Measurements from ENCODE around the gene KRT6C.
A peak's percentile ranks its signal among the peaks of the same experiment; 100 is the strongest.
"Not testable (repeated sequence)": the region's sequence is repeated elsewhere in the genome, so short reads cannot be mapped to it uniquely, and the experiment has no call there.

Gene KRT6C

DNA sequence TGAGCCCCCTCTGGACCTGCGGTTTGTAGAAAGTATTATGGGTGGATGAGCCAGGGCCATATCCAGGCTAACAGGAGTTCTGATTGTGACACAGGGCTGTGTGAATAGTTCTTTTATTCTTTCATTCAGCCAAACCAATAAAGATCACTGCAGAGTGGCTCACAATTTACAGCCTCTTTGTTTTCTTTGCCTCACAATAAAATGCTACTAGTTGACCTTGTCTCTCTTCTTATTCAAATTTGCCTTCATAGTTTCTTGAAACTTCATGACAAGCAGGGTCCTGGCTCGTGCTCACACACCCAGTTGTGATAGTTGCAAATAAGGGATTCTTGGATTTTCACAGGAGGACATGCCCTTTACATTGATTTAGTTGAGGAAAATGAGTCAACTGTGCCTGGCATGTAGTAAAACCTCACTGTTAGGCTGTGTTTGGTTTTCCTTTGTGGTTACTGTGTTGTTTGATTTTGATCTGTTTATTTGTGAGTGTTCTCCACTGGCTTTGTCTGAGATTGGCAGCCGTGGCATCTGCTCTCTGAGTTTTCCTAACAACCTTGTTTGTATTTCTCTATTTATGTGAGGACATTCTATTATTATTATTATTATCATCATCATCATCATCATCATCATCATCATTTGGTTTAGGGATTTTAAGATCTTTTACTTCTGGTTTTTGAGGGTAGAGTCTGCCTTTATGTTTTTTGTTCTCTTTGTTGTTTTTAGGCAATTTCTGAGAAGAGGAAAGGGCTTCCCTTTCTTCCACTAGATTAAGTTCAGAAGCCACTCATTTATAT, 19.0 kb downstream of the KRT6C start:
- DNase-seq = no peak

- no peak for DNase-seq
These were observed 21.5 kb downstream of the KRT6C start, which contains the start of gene KRT6B for GRCh38 chr12:52452101-52452500. Gene KRT6B (minus strand): TSS chr12:52452146. CDS start chr12:52452078, 68 bp downstream.

GRCh38 chr12:52448228-52448627, 25.4 kb downstream of the KRT6C start:
- DNase-seq = no peak

- not testable (repeated sequence) for DNase-seq
These were observed 26.4 kb downstream of the KRT6C start for GRCh38 chr12:52447196-52447595.

DNA sequence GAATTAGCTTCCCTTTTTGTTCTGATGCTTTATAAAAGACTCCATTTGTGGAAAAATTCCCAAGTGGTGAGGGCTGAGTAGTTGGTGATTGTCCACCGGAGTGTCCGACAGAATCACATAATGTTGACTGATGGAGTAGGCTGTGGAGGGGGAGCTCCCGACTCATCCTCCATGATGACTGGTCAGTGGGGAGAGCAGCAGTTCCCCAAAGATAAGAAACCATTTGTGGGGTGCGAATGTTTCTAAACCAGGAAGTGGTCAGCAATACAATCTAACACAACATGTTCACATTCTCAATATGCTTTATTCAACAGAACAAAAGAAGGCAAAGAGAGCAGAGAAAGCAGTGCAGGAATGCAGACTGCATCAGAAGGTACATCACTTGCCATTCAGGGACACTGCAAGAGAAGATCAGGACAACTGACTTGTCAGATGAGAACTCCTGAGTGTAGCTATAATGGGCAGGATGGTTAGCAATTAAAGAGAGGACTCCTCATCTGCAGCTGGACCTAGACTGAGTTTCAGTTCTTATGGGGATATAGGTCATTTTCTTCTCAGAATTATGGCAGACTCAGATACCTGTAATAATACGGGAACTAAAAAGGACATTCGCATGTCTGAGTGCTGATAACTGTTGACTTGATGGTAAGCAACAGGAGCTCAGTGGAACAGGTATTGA, 27.1 kb downstream of the KRT6C start:
- DNase-seq = no peak

DNA sequence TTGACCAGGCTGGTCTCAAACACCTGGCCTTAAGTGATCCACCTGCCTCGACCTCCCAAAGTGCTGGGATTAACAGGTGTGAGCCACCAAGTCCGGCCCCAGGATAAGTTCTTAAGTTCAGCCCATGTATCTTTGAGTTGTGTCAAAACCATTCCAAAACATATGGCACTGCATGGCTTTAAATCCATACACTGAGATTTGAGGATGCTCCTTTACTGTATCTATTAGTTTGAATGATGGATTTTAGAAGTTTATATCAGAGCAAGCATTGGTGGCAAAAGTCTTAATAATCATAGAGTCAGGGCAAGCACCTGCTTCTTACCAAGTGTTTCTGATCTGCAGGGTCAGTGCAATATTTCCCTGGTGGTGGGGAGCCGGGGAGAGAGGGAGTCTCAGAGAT, 27.7 kb downstream of the KRT6C start:
- no peak for DNase-seq

GRCh38 chr12:52444647-52445595, 28.7 kb downstream of the KRT6C start:
- no peak for DNase-seq

DNA sequence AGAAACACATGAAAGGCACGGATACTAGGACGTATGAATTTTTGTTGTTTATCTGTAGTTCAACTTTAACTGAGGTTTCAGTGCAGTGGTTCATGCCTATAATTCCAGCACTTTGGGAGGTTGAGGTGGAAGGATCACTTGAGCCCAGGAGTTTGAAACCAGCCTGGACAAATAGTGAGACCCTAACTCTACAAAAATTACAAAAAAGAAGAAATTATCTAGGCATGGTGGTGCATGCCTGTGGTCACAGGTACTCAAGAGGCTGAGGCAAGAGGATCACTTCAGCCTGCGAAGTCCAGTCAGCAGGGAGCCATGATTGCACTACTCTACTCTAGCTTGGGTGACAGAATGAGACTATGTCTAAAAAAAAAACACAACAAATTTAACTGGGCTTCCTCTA, 29.6 kb downstream of the KRT6C start:
- no peak for DNase-seq

DNA sequence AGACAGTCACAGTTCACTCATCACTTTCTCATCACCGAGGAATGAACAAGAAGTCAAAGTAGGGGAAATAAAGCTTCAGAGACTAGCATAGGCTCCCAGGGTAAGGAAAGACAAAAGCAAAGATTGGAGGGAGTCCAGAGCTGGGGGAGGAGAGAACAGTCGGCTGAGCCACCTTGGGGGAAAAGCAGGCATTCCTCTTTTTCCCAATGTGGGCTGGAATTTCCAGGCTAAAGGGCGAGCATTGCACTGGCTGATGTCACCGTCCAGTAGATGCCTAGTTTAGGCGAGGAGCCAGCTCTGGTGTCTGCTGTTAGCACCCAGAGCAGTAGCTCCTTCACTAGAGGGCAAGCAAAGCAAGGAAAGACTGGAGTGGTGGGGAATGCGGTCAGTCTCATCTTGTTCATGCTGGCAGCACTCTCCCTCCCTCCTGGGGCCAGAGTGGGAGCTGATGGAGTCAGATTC, 31.0 kb downstream of the KRT6C start:
- peak; percentile 66 for DNase-seq

DNA sequence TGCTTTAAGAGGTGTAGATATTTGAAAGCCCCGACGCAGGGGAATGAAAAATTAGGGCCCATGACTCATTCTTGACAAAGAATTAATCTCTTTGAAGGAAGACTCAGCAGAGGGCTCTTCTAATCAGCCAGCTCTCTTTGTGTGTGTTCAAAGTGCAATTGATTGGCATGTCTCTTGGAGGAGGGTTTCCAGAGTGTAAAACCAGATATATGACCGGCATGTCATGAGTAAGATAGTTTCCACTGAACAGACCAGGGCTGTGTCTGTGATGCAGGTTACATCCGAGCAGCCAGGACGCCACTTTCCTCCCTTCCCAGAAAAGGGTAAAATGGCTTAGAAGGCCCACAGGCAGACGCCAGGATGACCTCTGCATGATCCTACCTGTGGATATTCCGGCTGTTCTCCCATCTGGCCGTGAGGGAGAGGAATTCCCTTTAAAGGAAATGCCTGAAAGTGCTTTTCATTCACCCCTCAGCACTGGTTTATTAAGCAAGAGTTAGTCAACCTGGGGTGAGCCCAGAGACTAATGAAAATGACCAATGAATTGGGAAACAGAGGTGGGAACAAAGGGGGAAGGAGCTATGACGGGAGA, 32.2 kb downstream of the KRT6C start:
- peak; percentile 30 for DNase-seq

DNA sequence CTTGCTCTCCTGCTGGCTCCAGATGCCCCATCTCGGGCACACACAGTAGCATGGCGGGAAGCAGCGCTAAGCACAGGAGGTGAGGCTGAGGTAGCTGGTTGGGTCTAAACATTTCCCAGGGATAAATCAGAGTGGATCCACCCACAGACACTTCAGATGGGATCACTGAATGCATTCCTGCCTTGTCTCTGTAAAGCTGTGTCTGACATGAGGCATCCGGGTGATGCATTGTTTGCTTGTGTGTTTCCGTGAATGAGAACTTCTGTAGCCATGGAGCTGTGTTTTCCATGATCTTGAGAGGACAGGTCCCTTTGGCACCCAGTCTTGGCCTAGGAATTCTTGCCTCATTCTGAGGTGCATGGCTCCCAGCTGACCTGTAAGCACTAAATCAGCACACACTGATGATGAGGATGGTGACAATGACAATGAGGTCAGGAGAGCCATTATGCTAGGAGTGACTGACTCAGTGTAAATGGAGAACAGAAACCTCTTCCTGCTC, 32.7 kb downstream of the KRT6C start:
- DNase-seq = peak; percentile 9

GRCh38 chr12:52439845-52440244, 33.8 kb downstream of the KRT6C start:
- no peak for DNase-seq

DNA sequence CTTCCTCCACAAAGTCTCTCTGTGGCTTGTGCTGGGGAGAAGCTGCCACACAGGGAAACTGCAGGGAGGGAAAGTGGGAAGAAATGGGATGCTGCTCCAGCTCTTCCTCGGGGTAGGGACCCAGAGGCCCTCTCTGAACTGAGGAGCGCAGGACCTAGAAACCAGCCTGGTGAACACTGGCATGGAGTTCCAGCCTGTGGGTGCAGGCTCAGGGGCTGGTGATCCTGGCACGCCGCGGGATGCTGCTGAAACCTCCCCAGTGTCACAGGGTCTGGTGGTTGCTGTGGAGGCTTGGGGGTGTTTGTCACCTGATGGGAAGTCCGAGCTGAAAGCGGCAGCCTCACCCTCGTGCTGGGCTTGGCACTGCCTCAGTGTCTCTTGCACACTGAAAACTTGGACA, 34.2 kb downstream of the KRT6C start:
- DNase-seq = no peak

- no peak for DNase-seq
These were observed 35.0 kb downstream of the KRT6C start for GRCh38 chr12:52438305-52439301.

GRCh38 chr12:52437508-52437907, 36.1 kb downstream of the KRT6C start:
- DNase-seq = no peak

DNA sequence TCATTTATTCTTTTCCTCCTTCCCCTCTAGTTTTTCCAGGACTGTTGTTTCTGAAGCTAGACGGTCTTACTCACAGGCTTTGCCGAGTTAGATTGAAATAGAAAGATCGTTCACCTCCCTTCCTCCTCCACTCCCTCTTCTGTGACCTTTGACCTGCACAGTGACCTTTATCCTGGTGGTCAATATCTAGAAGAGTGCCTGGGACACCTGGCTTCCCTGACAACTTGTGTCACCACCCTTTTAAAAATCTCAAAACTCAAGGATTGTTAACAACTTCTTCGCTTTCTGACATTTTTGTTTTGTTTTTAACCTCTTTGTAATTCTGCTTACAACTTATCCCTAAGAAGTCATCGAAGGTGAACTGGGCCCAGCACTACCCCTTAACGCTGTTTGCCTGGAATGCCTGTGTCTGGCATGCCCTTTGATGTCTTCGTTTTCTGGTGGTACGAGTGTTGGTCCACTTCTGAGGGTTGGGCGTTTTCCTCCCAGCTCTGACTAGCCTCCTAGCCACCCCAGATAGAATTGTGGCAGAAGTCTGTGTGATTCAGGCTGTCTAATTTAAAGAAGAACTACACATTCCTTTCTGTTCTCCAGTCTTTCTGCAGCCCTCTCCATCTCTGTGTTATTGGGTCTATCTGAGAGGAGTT, 36.7 kb downstream of the KRT6C start:
- no peak for DNase-seq

GRCh38 chr12:52436000-52436827, 37.4 kb downstream of the KRT6C start:
- DNase-seq = no peak

GRCh38 chr12:52435659-52435999, 38.0 kb downstream of the KRT6C start:
- DNase-seq = no peak

- peak; percentile 22 for DNase-seq
These were observed 38.7 kb downstream of the KRT6C start for GRCh38 chr12:52434760-52435530.
